Activated naive CD4-positive, alpha-beta T cell treated with anti-CD3 and anti-CD28 coated beads, Interleukin-2, amount 50 U/mL, for 72 hours (primary cell): Measurements from ENCODE around the gene HS6ST2. TPM values are rescaled to one million over a fixed set of nuclear protein-coding genes. Genes with fewer than 3 reads are reported as not detected.
"Not testable (repeated sequence)": the region's sequence is repeated elsewhere in the genome, so short reads cannot be mapped to it uniquely, and the experiment has no call there.

Experiments used
- ATAC-seq, 2 donors: fragments of 150-1000 bp; cut with Tn5 transposase; 2 replicates each; pipeline ENCODE4 v1.10.0; 2021; ENCODE audit warnings: mild to moderate bottlenecking in 2 of 2, moderate library complexity in 2 of 2
- DNase-seq, 2 donors: peaks; one replicate each; pipeline ENCODE4 v3.0.0; 2021 to 2022; ENCODE audit warnings: low spot score in 2 of 2
- H3K27ac Mint-ChIP-seq, 2 donors: one replicate each; pipeline ENCODE4 v1.8.0; 2022; ENCODE audit warnings: mild to moderate bottlenecking in 2 of 2, mixed read lengths in 2 of 2
- H3K36me3 Mint-ChIP-seq, 2 donors: one replicate each; pipeline ENCODE4 v1.8.0; 2022; ENCODE audit warnings: mixed read lengths in 2 of 2
- H3K9me3 Mint-ChIP-seq, 2 donors: one replicate each; pipeline ENCODE4 v1.8.0; 2022; ENCODE audit warnings: mixed read lengths in 2 of 2
- total RNA-seq, 2 donors: library from RNA; stranded (reverse); gene quantifications; one replicate each; pipeline ENCODE4 v1.2.3, GENCODE V29; 2022

The HS6ST2 gene
- 1 to 10 TPM in 1 of 2 donors, under 1 TPM in 1; 0.16 to 1.8 TPM for total RNA-seq

- ATAC-seq (peak; percentile 33 to 68), DNase-seq (no peak)
- no peaks in the 10 kb centered on the region for H3K36me3 Mint-ChIP-seq
- H3K9me3 Mint-ChIP-seq, result no peaks in the 10 kb centered on the region
- no peak within 1 kb of the TSS for H3K27ac Mint-ChIP-seq
Measured at GRCh38 chrX:132958091-132958703, at the start of gene HS6ST2. TSS of gene HS6ST2 (minus strand) at chrX:132958629.

- H3K36me3 Mint-ChIP-seq, result no peaks in the 10 kb centered on the region
- H3K9me3 Mint-ChIP-seq, result peaks cover 0 to 4% of the 10 kb centered on the region in 2 donors
- ATAC-seq (no peak), DNase-seq (no peak)
- H3K27ac Mint-ChIP-seq, result no peak overlapping the region
Measured at GRCh38 chrX:133007458-133007857, 49.0 kb upstream of the HS6ST2 start.

- ATAC-seq (no peak), DNase-seq (no peak)
Measured at GRCh38 chrX:133005616-133006015, 47.2 kb upstream of the HS6ST2 start.

DNA sequence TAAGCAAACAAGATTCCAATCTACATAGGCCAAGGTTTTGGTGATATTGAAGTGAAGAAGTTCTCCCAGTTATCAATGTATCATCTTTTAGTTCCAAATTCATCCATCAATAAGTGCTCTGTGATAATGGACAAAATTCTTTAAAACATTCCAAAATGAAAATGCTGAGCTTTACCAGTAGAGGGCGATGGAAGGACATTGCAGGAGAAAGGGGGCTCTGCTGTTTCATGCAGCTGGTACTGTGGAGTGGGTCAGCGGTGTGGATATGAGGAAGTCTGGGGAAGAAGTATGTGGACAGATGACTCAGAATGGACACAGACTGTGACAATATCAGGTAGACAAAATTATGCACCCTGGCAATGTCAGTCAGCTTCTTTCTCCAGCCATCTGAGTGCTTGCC is 46.6 kb upstream of the HS6ST2 start:
- no peak overlapping the region for H3K27ac Mint-ChIP-seq
- peak in 1 of 2 donors; percentile 1 for DNase-seq
- no peaks in the 10 kb centered on the region for H3K36me3 Mint-ChIP-seq
- no peak for ATAC-seq
- peaks cover 0 to 4% of the 10 kb centered on the region in 2 donors for H3K9me3 Mint-ChIP-seq

More at GRCh38 chrX:133005616-133006015, 47.2 kb upstream of the HS6ST2 start:
- Mint-ChIP-seq H3K9me3 (peaks cover 0 to 4% of the 10 kb centered on the region in 2 donors), H3K36me3 (no peaks in the 10 kb centered on the region), H3K27ac (no peak overlapping the region)

DNA sequence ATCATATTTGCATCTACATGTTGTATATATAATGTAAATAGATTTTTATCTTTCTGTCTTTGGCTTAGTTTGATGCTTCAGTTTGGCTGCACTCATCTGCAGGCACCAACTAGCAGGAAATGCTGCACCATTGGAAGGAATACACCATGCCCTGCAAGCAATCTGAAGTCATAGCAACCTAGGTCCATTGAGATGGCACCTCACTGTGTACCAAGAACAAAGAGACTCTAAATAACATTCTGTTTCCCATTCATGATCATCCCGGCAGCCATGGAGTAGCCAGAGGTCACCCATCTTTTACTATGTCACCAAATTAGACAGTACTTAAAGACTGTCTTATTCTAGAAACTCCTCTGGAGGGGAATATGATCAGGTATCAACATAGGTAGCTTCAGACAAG is 40.8 kb upstream of the HS6ST2 start:
- H3K36me3 Mint-ChIP-seq, result no peaks in the 10 kb centered on the region
- DNase-seq, result no peak
- H3K9me3 Mint-ChIP-seq, result no peaks in the 10 kb centered on the region
- H3K27ac Mint-ChIP-seq, result no peak overlapping the region
- ATAC-seq, result no peak

GRCh38 chrX:132990835-132991234 is 32.4 kb upstream of the HS6ST2 start:
- H3K27ac Mint-ChIP-seq, result no peak overlapping the region
- H3K36me3 Mint-ChIP-seq, result no peaks in the 10 kb centered on the region
- DNase-seq (no peak), ATAC-seq (no peak)
- no peaks in the 10 kb centered on the region for H3K9me3 Mint-ChIP-seq

GRCh38 chrX:132986556-132986955 is 28.1 kb upstream of the HS6ST2 start:
- H3K27ac Mint-ChIP-seq, result no peak overlapping the region
- H3K9me3 Mint-ChIP-seq, result no peaks in the 10 kb centered on the region
- ATAC-seq (no peak), DNase-seq (no peak)
- H3K36me3 Mint-ChIP-seq, result no peaks in the 10 kb centered on the region

DNA sequence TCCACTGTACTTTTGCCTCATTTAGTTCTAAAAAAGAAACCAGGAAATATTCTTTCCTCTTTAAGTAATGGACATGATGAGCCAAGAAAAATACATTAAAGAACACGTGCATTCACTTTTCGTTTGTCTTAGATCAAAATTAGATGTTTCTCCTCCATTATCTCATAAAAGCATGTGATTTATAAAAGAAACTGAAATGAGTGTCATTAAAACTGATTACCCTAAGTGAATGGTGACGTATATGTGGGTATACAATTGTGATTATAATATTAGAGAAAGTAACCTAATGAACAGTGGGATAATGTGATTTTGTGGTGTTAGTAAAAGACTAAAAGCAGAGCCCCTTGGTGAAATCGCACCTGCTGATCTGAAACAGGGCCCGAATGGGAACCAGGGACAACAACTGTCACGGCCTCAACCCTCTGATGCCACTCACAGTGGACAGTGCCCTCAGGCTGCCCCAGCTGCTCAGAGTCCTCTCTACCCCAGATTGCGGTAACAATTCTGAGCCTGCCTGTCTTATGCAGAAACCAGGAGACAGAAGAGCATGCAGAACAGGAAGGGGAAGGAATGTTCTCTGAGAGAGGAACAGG is 25.7 kb upstream of the HS6ST2 start:
- DNase-seq (no peak), ATAC-seq (no peak)
- Mint-ChIP-seq H3K9me3 (no peaks in the 10 kb centered on the region), H3K27ac (no peak overlapping the region), H3K36me3 (no peaks in the 10 kb centered on the region)

GRCh38 chrX:132983496-132983895 is 25.1 kb upstream of the HS6ST2 start:
- no peak for DNase-seq
- no peak overlapping the region for H3K27ac Mint-ChIP-seq
- H3K36me3 Mint-ChIP-seq, result no peaks in the 10 kb centered on the region
- H3K9me3 Mint-ChIP-seq, result no peaks in the 10 kb centered on the region
- no peak for ATAC-seq

DNA sequence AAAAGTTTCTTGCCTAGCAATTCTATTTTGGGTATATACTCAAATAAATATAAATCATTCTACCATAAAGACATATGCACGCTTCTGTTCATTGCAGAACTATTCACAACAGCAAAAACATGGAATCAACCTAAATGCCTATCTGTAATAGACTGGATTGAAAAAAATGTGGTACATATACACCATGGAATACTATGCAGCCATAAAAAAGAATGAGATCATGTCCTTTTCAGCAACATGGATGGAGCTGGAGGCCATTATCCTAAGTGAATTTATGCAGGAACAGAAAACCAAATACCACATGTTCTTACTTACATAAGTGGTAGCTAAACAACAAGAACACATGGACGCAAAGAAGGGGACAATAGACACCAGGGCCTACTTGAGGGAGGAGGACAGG is 21.6 kb upstream of the HS6ST2 start:
- not testable (repeated sequence) for DNase-seq, H3K36me3 Mint-ChIP-seq, ATAC-seq, H3K27ac Mint-ChIP-seq, H3K9me3 Mint-ChIP-seq

GRCh38 chrX:132968296-132968949 is 10.0 kb upstream of the HS6ST2 start:
- Mint-ChIP-seq H3K27ac (no peak overlapping the region), H3K9me3 (no peaks in the 10 kb centered on the region), H3K36me3 (no peaks in the 10 kb centered on the region)
- no peak for ATAC-seq
- DNase-seq, result no peak

DNA sequence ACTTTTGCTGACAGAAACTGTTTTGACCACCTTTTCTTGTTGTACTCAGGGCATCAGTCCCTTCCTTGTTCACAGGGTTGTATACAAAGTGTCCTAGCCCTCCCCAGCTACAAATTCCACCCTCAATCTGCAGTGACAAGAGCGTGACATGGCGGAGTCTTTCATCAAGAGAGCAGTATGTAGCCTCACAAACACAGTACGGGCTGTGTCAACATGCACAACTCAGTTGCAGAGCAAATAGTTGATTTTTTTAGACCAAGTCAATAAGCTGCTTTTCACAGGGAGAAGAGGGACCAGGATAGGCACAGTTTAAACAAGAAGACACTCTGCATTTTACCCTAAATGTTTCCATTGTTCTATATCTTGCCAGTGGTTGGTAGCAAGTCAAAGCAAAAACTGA is 8.6 kb upstream of the HS6ST2 start:
- ATAC-seq (no peak), DNase-seq (no peak)
- H3K9me3 Mint-ChIP-seq, result no peaks in the 10 kb centered on the region
- no peaks in the 10 kb centered on the region for H3K36me3 Mint-ChIP-seq
- no peak overlapping the region for H3K27ac Mint-ChIP-seq

DNA sequence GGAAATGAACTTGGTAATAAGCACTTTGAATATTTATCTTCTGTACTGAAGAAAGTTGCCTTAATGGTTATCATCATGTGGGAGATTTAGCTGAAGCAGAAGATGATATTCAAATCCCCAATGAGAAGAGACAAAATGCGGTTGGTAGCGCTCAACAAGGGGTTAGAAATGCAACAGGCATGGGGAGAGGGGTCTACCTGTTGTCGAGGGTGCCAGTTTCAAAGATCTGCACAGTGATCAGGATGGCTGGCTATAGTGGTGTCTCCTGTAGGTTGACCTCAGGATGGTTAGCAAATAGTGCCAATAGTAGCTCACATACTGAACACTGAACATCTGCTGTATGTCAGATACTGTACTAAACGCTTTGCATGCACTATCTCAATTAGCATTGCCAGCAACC is 7.0 kb upstream of the HS6ST2 start:
- DNase-seq, result no peak
- ATAC-seq, result no peak
- no peak overlapping the region for H3K27ac Mint-ChIP-seq
- no peaks in the 10 kb centered on the region for H3K9me3 Mint-ChIP-seq
- H3K36me3 Mint-ChIP-seq, result no peaks in the 10 kb centered on the region

DNA sequence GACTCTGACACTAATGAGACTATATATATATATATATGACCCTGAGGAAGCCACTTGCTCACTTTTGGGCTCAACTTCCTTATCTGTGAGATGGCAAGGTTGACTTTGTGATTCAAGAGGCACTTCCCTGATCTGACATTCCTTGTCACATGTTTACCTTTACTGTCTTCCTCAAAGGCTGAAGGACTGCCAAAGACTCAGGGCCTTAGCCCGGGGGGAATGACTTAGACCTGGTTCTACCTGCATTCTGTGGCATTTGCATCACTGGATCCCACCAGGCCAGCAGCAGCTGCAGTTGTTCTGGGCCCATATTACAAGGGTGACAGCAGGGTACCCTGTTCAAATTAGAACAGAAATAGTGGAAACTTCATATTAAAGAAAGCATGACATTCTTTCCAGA is 3.1 kb upstream of the HS6ST2 start:
- ATAC-seq (no peak), DNase-seq (no peak)
- no peak overlapping the region for H3K27ac Mint-ChIP-seq
- H3K9me3 Mint-ChIP-seq, result no peaks in the 10 kb centered on the region
- H3K36me3 Mint-ChIP-seq, result no peaks in the 10 kb centered on the region

DNA sequence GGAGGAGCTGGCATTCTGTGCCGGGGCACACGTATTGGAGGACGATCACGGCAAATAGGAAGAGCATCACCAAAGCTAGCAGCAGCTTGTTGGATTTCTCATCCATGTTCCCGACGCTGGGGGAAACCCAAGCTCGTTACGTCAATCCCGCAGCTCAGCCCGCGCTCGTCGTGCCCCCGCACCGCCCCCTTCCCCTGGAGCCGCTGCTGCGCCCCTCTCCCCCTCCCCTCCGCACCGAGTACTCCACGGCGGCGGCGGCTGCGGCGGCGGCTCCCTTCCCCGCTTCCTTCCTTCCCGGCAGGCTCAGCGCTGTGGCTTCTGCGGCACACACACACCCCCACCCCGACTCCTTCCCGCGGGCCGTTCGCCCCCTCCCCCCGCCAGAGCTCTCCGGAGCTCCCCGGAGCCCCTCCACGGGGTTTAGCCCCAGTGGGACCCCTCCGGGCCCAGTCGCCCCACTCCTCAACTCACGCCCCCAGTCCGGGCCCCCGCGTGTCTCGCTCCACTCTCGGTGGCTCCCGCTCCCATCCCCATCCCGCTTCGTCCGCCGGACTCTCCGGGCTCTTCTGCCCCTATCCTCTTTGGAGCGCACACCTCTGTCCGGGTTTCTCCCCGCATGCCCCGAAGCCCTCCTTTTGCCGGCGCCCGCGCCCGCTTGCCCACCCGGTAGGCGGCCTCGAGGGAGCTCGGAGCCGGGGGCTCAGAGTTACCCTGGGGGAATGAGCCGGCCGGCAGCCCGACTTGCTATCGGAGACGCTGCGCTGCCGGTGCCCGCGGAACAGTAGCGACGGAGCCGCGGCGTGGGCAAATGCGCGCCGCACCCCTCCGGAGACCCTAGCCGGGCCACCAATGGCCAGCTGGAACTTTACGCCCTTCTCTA is 978 bp downstream of the HS6ST2 start:
- no peaks in the 10 kb centered on the region for H3K36me3 Mint-ChIP-seq
- H3K27ac Mint-ChIP-seq, result no peak overlapping the region
- ATAC-seq (peak; percentile 40 to 42), DNase-seq (no peak)
- no peaks in the 10 kb centered on the region for H3K9me3 Mint-ChIP-seq

DNA sequence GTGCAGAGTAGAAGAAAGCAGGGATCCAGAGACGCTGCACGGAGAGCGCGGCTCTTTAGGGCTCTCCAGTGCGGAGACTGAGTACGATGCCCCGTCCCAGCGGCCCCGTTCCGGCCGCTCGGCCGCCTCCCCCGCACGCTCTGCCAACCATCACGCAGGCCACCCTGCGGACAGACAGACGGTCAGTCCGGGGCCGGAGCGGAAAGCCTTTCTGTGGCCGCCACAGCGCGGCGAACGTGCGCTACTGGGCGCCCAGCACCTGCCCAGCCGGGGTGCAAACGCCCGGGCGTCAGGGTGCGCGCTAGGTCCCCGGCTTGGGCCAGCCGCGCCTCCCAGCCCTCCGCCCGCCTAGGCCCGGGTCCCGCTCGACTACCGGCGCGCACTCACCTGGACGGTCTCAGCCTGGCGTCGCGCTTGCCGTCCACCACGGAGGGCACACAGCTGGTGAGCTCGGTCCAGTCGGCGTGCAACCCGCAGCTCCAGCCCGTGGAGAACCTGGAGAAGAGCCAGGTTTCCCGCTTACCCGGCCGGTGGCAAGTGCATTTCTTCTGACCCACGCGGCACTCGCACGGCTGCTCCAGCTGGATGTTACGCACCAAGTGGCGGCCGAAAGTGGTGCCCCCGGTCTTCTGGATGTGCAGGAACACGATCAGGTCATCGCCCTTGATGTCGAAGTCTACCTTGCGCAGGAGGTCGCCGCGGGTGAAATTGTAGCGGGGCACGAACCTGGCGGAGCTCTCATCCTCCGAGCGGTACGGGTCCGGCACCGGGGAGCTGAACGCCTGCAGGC is 1.8 kb downstream of the HS6ST2 start:
- Mint-ChIP-seq H3K27ac (no peak overlapping the region), H3K36me3 (no peaks in the 10 kb centered on the region), H3K9me3 (no peaks in the 10 kb centered on the region)
- DNase-seq (no peak), ATAC-seq (peak in 1 of 2 donors; percentile 39)
